PFSK-1 (cell line): ENCODE measurements around the gene GPR132.

Source experiments
- FOXP2 ChIP-seq: optimal IDR thresholded peaks from 2 replicates; pipeline ENCODE3; 2011; ENCODE audit warnings: borderline replicate concordance, control low read depth, inconsistent platforms; ENCODE audit not compliant: insufficient read depth; ENCODE audit errors: extremely low read length, extremely low read depth
- POLR2AphosphoS5 ChIP-seq: IDR thresholded peaks from 2 replicates; pipeline ENCODE4 v1.6.1; 2012; ENCODE audit warnings: low read depth, mild to moderate bottlenecking, control low read depth, low read length, moderate library complexity
- SIN3A ChIP-seq: IDR thresholded peaks from 2 replicates; pipeline ENCODE4 v1.6.1; 2012; ENCODE audit warnings: mild to moderate bottlenecking, low read length, moderate library complexity, borderline replicate concordance; ENCODE audit not compliant: insufficient read depth
- TAF1 ChIP-seq: IDR thresholded peaks from 2 replicates; pipeline ENCODE4 v1.6.1; 2012; ENCODE audit warnings: low read length, control low read depth, borderline replicate concordance; ENCODE audit not compliant: insufficient read depth
- TF ChIP-seq, protein P1 (sequence below), 2 experiments: IDR thresholded peaks; 2 replicates each; pipeline versions ENCODE4 v1.6.1 to v1.8.0; 2011 to 2012; ENCODE audit warnings: low read depth in 2 of 2, low read length in 2 of 2, control low read depth in 1 of 2, inconsistent platforms in 1 of 2, mild to moderate bottlenecking in 1 of 2, moderate library complexity in 1 of 2; ENCODE audit not compliant: insufficient read depth in 1 of 2

GPR132 gene

DNA sequence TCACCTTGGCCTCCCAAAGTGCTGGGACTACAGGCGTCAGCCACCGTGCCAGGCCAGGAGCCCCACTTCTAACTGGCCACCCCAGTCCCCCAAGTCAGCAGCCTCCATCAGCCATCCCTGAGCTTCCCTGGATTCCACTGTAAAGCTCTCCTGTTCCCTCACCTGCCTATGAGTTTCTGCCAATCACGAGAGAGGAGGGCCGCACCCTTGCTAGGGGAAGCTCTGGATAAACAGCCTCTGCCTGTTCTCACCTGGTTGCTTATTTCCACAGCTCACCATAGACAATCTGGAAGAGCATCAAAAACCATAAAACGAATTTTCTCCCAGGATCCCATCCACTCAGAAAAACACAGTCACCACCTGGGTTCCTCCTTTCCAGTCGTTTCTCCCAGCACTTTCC is 49.3 kb downstream of the GPR132 start:
- TF ChIP-seq, protein P1, sequence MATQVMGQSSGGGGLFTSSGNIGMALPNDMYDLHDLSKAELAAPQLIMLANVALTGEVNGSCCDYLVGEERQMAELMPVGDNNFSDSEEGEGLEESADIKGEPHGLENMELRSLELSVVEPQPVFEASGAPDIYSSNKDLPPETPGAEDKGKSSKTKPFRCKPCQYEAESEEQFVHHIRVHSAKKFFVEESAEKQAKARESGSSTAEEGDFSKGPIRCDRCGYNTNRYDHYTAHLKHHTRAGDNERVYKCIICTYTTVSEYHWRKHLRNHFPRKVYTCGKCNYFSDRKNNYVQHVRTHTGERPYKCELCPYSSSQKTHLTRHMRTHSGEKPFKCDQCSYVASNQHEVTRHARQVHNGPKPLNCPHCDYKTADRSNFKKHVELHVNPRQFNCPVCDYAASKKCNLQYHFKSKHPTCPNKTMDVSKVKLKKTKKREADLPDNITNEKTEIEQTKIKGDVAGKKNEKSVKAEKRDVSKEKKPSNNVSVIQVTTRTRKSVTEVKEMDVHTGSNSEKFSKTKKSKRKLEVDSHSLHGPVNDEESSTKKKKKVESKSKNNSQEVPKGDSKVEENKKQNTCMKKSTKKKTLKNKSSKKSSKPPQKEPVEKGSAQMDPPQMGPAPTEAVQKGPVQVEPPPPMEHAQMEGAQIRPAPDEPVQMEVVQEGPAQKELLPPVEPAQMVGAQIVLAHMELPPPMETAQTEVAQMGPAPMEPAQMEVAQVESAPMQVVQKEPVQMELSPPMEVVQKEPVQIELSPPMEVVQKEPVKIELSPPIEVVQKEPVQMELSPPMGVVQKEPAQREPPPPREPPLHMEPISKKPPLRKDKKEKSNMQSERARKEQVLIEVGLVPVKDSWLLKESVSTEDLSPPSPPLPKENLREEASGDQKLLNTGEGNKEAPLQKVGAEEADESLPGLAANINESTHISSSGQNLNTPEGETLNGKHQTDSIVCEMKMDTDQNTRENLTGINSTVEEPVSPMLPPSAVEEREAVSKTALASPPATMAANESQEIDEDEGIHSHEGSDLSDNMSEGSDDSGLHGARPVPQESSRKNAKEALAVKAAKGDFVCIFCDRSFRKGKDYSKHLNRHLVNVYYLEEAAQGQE (IDR thresholded peaks at IDR 0.05; ENCODE audit: insufficient read depth in 1 of 2, low read depth in 2 of 2, low read length in 2 of 2) = no peak
- TF ChIP-seq SIN3A = no peak
- TF ChIP-seq POLR2AphosphoS5 = no peak
- TF ChIP-seq TAF1 = no peak
- no peak for TF ChIP-seq FOXP2

DNA sequence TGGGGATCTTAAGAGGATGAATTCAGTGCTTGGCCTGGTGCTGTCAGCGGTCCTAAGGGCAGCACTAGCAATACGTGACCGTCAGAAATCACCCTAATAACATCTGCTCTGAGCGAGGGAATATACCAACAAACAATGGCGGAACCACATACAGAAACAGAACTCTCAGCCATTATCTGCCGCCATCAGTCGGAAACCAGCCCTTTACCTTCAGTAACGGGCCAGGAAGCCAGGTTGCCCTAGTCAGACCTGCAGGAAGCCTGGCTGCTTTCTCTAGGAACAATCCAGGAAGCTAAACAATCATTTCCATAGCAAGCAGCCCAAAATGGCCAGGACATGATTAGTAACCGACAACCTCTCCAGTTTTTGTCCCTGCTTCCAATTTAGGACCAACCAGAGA is 50.0 kb downstream of the GPR132 start:
- TF ChIP-seq FOXP2 (no peak), TAF1 (no peak)

DNA sequence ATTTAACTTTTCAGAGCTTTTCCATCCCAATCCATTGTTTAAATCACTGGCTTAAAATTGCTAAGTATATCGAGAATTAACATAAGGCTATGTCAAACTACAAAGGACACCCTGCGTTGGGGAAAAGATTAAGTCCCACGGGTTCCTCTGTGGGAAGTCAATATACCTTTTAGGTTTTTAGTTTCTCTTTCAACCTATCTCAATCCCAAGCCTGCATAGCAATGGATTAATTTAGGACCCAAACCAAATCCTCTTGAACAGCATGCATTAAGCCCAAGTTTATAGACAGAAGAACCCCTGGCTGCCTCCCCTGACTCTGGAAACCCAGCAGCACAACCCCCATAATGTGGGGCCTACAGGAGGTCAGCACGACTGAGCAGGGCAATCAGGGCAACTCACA is 50.6 kb downstream of the GPR132 start:
- TF ChIP-seq POLR2AphosphoS5 = no peak
- TF ChIP-seq TAF1 = no peak
- TF ChIP-seq FOXP2 = no peak
- no peak for TF ChIP-seq SIN3A

DNA sequence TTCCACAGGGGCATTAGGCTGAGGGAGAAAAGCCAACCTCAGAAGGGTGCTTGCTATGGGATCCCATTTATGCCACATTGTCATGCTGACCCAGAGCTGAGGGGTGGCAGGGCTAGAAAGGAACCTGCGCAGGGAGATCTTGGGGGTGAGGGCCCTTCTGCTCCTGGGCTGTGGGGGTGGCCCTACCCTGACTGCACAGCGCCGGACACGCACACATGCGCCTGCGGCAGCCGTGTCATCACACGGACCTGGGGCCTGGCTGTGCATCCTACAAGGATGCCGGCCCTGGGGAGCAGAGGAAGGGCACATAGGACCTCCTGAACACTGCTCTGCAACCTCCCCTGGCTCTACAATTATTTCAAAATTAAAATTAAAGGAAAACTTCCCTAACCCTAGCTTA is 51.2 kb downstream of the GPR132 start:
- TF ChIP-seq SIN3A = no peak
- TF ChIP-seq TAF1 = no peak
- TF ChIP-seq POLR2AphosphoS5 = no peak
- TF ChIP-seq, protein P1 (IDR thresholded peaks at IDR 0.05; ENCODE audit: insufficient read depth in 1 of 2, low read depth in 2 of 2, low read length in 2 of 2) = no peak
- TF ChIP-seq FOXP2 = no peak

DNA sequence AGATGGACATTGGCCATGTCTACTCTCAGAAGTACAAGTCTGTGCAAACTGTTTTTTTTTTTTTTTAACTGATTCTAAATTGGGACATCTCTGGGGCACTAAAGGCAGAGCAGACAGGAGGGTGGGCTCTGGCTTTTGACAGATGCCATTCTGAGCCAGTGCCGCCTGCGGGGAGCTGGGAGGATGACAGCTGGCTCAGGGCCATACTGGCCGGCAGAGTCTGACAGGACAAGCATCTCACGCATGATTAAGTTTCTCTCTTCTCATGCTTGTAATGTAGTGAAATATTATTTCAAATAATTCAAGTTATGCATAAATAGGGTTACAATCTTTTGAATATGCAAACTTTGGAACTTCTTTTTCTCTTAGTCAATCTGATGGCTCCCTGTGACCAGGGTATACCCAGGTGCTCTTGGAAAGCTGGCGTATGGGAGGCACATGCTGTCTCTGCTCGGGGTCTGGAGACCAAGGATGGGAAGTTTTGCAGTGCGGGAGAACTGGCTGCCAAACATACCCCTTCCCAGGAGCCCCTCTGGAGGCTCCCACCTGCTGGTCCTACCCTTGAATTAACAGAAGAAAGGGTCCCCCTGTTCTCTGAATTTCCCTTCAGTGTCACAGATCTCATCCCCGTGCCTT is 52.0 kb downstream of the GPR132 start:
- TF ChIP-seq POLR2AphosphoS5 = no peak
- TF ChIP-seq TAF1 = no peak
- TF ChIP-seq SIN3A = no peak
- no peak for TF ChIP-seq FOXP2
- TF ChIP-seq, protein P1 (IDR thresholded peaks at IDR 0.05; ENCODE audit: insufficient read depth in 1 of 2, low read depth in 2 of 2, low read length in 2 of 2) = no peak

DNA sequence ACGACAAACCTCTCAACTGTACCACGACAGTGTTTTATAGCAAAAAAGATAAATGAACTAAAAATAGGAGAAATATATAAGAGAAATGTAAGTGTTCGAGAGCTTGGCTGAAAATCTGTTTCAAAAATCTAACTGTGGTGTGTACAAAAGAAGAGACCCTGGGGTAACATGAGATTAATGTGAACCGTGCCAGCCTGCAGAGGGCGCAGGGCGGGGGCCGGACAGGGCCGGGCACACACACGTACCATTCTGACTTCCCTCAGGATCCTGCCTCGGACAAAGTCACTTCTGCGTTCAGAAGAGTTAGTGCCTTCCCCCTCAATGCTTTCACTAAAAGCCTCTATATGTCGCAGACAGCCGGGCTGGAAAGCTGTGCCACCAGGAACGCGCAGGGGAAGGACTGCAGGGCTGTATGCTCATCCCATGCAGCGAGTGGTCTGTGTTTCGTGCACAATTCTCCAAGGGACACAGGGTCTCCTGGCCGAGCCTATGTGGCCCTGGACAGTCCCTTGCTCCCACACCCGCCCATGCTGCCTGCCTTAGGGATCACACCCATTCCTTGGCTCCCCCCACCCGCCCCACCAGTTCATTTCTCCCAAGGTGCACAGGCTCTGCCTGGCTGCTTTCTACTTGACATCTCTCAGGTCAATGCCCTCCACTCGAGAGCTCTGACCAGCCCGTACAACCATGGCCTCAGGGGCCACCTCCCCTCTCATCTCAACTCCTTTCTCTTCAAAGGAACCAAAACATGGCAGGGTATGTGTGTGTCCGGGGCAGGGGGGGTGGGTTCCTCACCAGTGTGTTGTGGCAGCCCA is 52.9 kb downstream of the GPR132 start:
- TF ChIP-seq POLR2AphosphoS5 = no peak
- no peak for TF ChIP-seq SIN3A
- TF ChIP-seq FOXP2 = no peak
- TF ChIP-seq, protein P1 (IDR thresholded peaks at IDR 0.05; ENCODE audit: insufficient read depth in 1 of 2, low read depth in 2 of 2, low read length in 2 of 2) = no peak
- TF ChIP-seq TAF1 = no peak
